HepG2 (cell line): ENCODE results near the gene OVOL3. TPM values are rescaled to one million over a fixed set of nuclear protein-coding genes. Genes with fewer than 3 reads are reported as not detected.

Source experiments
- DRAP1 ChIP-seq: IDR thresholded peaks from 2 replicates; pipeline ENCODE4 v1.6.1; 2016; ENCODE audit warnings: missing genetic modification reagents, missing compliant biosample characterization
- HOXA3 ChIP-seq: sonication (generic); formaldehyde crosslinking; IDR thresholded peaks from 2 replicates; pipeline ENCODE4 v1.5.0; 2020; ENCODE audit warnings: missing genetic modification reagents
- IRF9 ChIP-seq: sonication (generic); formaldehyde crosslinking; IDR thresholded peaks from 2 replicates; pipeline ENCODE4 v1.8.0; 2022; ENCODE audit warnings: missing genetic modification reagents, mild to moderate bottlenecking, borderline replicate concordance
- PHF8 ChIP-seq: sonication (generic); formaldehyde crosslinking; IDR thresholded peaks from 2 replicates; pipeline ENCODE4 v1.5.0; 2020; ENCODE audit warnings: missing genetic modification reagents
- POLR2A ChIP-seq, 2 experiments: IDR thresholded peaks; 2 replicates each; pipeline ENCODE4 v1.6.1; 2011; ENCODE audit warnings: low read depth in 2 of 2, low read length in 2 of 2, mild to moderate bottlenecking in 1 of 2, moderate library complexity in 1 of 2; ENCODE audit not compliant: insufficient read depth in 1 of 2
- SETDB1 ChIP-seq: sonication (generic); formaldehyde crosslinking; IDR thresholded peaks from 2 replicates; pipeline ENCODE4 v1.5.1; 2020; ENCODE audit warnings: missing genetic modification reagents, mild to moderate bottlenecking, borderline replicate concordance
- SOX6 ChIP-seq, 2 experiments: fragments of 450-650 bp in 1 of 2; sonication (generic) in 1 of 2; formaldehyde crosslinking in 1 of 2; IDR thresholded peaks; 2 replicates each; pipeline versions ENCODE4 v1.4.0 to v1.6.1; 2017 to 2020; ENCODE audit warnings: antibody characterized with exemption in 1 of 2, mild to moderate bottlenecking in 1 of 2, missing genetic modification reagents in 1 of 2
- SP5 ChIP-seq: IDR thresholded peaks from 2 replicates; pipeline ENCODE4 v1.6.1; 2016; ENCODE audit warnings: low read depth, borderline replicate concordance
- ZBTB25 ChIP-seq: IDR thresholded peaks from 2 replicates; pipeline ENCODE4 v1.6.1; 2018; ENCODE audit warnings: missing genetic modification reagents
- ZNF275 ChIP-seq: sonication (generic); formaldehyde crosslinking; IDR thresholded peaks from 2 replicates; pipeline ENCODE4 v1.8.0; 2022; ENCODE audit warnings: missing genetic modification reagents, mild to moderate bottlenecking, inconsistent platforms, borderline replicate concordance
- ZNF282 ChIP-seq: fragments of 450-650 bp; IDR thresholded peaks from 2 replicates; pipeline ENCODE4 v1.6.1; 2018; ENCODE audit not compliant: partially characterized antibody
- ZNF30 ChIP-seq: sonication (generic); formaldehyde crosslinking; IDR thresholded peaks from 2 replicates; pipeline ENCODE4 v1.5.0; 2020; ENCODE audit warnings: mild to moderate bottlenecking, missing genetic modification reagents
- ZNF431 ChIP-seq: sonication (generic); formaldehyde crosslinking; IDR thresholded peaks from 2 replicates; pipeline ENCODE4 v1.9.0; 2022; ENCODE audit warnings: missing genetic modification reagents, low read depth, mild to moderate bottlenecking, borderline replicate concordance
- ZNF713 ChIP-seq: sonication (generic); formaldehyde crosslinking; IDR thresholded peaks from 2 replicates; pipeline ENCODE4 v1.4.0; 2020; ENCODE audit warnings: mild to moderate bottlenecking, missing genetic modification reagents
- ZSCAN20 ChIP-seq: sonication (generic); formaldehyde crosslinking; IDR thresholded peaks from 2 replicates; pipeline ENCODE4 v1.4.0; 2020; ENCODE audit warnings: missing genetic modification reagents, mild to moderate bottlenecking, borderline replicate concordance
- ZXDC ChIP-seq: sonication (generic); formaldehyde crosslinking; IDR thresholded peaks from 2 replicates; pipeline ENCODE4 v1.5.0; 2020; ENCODE audit warnings: mild to moderate bottlenecking, missing genetic modification reagents
- polyA plus RNA-seq, 8 experiments: library from polyadenylated mRNA; depleted of rRNA in 3 of 8; stranded (reverse) in 7 of 8; unstranded in 1 of 8; fragments of >200 nt; fragmentation: Illumina TruSeq in 4 of 8; extraction: Trizol in 4 of 8; gene quantifications; 2 replicates each; pipeline versions ENCODE4 v1.2.1 to v1.2.3, GENCODE V29; 2011 to 2016; ENCODE audit warnings: low read depth in 4 of 8, missing spikeins in 1 of 8, mixed read lengths in 1 of 8; ENCODE audit not compliant: insufficient read depth in 1 of 8
- total RNA-seq, 5 experiments: library from RNA; depleted of rRNA; stranded (reverse); fragments of >200 nt; fragmentation: Illumina TruSeq; extraction: Trizol; gene quantifications; 2 replicates each; pipeline ENCODE4 v1.2.3, GENCODE V29; 2016; ENCODE audit warnings: low read depth in 1 of 5
- TF ChIP-seq, protein P1 (sequence below): sonication (generic); IDR thresholded peaks from 2 replicates; pipeline ENCODE4 v1.6.1; 2016; ENCODE audit warnings: low read depth, borderline replicate concordance
- TF ChIP-seq, protein P2 (sequence below): sonication (generic); formaldehyde crosslinking; IDR thresholded peaks from 2 replicates; pipeline ENCODE4 v1.8.0; 2022; ENCODE audit warnings: mild to moderate bottlenecking, missing genetic modification reagents

Gene OVOL3
- total and polyA plus RNA-seq, 2 of the 13 experiments (the other 11 are each of a cell fraction or from before 2014, with no cell fraction given): not detected

DNA sequence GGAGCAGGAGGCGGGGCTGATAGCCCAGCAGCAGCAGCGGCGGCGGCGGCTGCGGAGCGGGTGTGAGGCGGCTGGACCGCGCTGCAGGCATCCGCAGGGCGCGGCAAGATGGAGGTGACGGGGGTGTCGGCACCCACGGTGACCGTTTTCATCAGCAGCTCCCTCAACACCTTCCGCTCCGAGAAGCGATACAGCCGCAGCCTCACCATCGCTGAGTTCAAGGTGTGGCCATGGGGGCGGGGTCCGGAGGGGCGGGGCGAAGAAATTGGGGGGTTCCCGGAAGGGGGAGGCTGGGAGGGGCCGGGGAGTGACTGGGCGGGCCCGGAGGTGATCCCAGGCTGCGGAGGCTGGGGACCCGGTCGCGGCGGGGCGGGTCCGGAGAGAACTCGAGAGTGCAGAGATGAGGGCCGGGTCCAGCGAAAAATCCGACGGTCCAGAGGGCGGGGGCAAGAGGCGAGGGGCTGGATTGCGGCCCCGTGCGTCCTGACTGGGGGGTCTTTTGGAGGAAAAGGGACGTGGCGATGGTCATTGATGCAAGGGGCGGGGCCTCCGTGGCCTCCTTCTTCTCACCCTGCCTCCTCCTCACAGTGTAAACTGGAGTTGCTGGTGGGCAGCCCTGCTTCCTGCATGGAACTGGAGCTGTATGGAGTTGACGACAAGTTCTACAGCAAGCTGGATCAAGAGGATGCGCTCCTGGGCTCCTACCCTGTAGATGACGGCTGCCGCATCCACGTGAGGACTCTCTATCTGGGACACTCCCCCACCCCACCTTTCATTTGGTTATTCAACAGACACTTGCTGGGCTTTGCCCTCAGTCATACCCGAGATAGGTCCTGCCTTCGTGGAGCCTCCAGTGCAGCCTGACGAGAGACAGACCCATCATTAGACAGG is 4.8 kb downstream of the OVOL3 start, which contains the start of gene TBCB (continued):
- TF ChIP-seq ZSCAN20 (CRISPR knock-in tag): no peak
- TF ChIP-seq ZBTB25 (CRISPR knock-in tag): peak; percentile 6; the same call in 1 of the 2 replicates
- no peak for TF ChIP-seq HOXA3 (CRISPR knock-in tag)
- peak; percentile 59 to 60; a peak in 3 of 4 replicates for TF ChIP-seq POLR2A (IDR thresholded peaks at IDR 0.05; ENCODE audit: insufficient read depth in 1 of 2, low read depth in 2 of 2, low read length in 2 of 2)
- TF ChIP-seq SETDB1 (CRISPR knock-in tag): no peak
- TF ChIP-seq, protein P1, sequence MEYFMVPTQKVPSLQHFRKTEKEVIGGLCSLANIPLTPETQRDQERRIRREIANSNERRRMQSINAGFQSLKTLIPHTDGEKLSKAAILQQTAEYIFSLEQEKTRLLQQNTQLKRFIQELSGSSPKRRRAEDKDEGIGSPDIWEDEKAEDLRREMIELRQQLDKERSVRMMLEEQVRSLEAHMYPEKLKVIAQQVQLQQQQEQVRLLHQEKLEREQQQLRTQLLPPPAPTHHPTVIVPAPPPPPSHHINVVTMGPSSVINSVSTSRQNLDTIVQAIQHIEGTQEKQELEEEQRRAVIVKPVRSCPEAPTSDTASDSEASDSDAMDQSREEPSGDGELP: peak; percentile 10; the same call in 1 of the 2 replicates
- no peak for TF ChIP-seq ZNF431
- no peak for TF ChIP-seq IRF9 (CRISPR knock-in tag)
- 0 out of 2 replicates have a peak, but pooled peaks have one; percentile 17 for TF ChIP-seq SP5 (CRISPR knock-in tag)
- TF ChIP-seq, protein P2, sequence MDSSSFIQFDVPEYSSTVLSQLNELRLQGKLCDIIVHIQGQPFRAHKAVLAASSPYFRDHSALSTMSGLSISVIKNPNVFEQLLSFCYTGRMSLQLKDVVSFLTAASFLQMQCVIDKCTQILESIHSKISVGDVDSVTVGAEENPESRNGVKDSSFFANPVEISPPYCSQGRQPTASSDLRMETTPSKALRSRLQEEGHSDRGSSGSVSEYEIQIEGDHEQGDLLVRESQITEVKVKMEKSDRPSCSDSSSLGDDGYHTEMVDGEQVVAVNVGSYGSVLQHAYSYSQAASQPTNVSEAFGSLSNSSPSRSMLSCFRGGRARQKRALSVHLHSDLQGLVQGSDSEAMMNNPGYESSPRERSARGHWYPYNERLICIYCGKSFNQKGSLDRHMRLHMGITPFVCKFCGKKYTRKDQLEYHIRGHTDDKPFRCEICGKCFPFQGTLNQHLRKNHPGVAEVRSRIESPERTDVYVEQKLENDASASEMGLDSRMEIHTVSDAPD (CRISPR knock-in tag): no peak
- TF ChIP-seq ZNF282: no peak
- no peak for TF ChIP-seq SOX6 (IDR thresholded peaks at IDR 0.05)
- 0 out of 2 replicates have a peak, but pooled peaks have one; percentile 0 for TF ChIP-seq SOX6 (CRISPR knock-in tag; IDR thresholded peaks at IDR 0.05)
- 0 out of 2 replicates have a peak, but pooled peaks have one; percentile 17 for TF ChIP-seq ZXDC
- TF ChIP-seq DRAP1 (CRISPR knock-in tag): 0 out of 2 replicates have a peak, but pooled peaks have one; percentile 27
- no peak for TF ChIP-seq ZNF275
- no peak for TF ChIP-seq ZNF713 (CRISPR knock-in tag)
- TF ChIP-seq PHF8 (CRISPR knock-in tag): peak; percentile 36; the same call in 1 of the 2 replicates
- TF ChIP-seq ZNF30 (CRISPR knock-in tag): no peak
